GM06990 (cell line): ENCODE measurements around the gene USP9Y.
"Not testable (repeated sequence)": the region's sequence is repeated elsewhere in the genome, so short reads cannot be mapped to it uniquely, and the experiment has no call there.

Source experiments
- DNase-seq: peaks from one replicate; pipeline ENCODE4 v3.0.0-alpha.2; 2011; ENCODE audit not compliant: insufficient read length; ENCODE audit errors: extremely low read depth
- H3K27me3 ChIP-seq: replicated peaks from 2 replicates; pipeline ENCODE4 v1.6.0; 2011; ENCODE audit warnings: low read length; ENCODE audit not compliant: control insufficient read depth, insufficient read depth
- H3K36me3 ChIP-seq: 2 replicates; pipeline ENCODE4 v1.5.1; 2011; ENCODE audit warnings: low read length; ENCODE audit not compliant: control insufficient read depth, insufficient read depth
- H3K4me3 ChIP-seq: replicated peaks from 2 replicates; pipeline ENCODE4 v1.5.1; 2011; ENCODE audit warnings: low read depth, mild to moderate bottlenecking, control low read depth, low read length
- TF ChIP-seq, protein P1 (sequence below): IDR thresholded peaks from 2 replicates; pipeline ENCODE4 v1.5.1; 2011; ENCODE audit warnings: low read length, control low read depth, mild to moderate bottlenecking, inconsistent platforms; ENCODE audit not compliant: insufficient read depth, poor library complexity, severe bottlenecking

The USP9Y gene

GRCh38 chrY:12701181-12701695 lies at the start of gene USP9Y:
TSS of gene USP9Y (plus strand) at chrY:12701231. CDS start at chrY:12709448, 8,217 bp downstream.
- TF ChIP-seq, protein P1, sequence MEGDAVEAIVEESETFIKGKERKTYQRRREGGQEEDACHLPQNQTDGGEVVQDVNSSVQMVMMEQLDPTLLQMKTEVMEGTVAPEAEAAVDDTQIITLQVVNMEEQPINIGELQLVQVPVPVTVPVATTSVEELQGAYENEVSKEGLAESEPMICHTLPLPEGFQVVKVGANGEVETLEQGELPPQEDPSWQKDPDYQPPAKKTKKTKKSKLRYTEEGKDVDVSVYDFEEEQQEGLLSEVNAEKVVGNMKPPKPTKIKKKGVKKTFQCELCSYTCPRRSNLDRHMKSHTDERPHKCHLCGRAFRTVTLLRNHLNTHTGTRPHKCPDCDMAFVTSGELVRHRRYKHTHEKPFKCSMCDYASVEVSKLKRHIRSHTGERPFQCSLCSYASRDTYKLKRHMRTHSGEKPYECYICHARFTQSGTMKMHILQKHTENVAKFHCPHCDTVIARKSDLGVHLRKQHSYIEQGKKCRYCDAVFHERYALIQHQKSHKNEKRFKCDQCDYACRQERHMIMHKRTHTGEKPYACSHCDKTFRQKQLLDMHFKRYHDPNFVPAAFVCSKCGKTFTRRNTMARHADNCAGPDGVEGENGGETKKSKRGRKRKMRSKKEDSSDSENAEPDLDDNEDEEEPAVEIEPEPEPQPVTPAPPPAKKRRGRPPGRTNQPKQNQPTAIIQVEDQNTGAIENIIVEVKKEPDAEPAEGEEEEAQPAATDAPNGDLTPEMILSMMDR: no peak
- no peak for DNase-seq
- Histone ChIP-seq H3K27me3 (no peaks in the 10 kb centered on the region), H3K4me3 (no peak within 1 kb of the TSS), H3K36me3 (no peaks in the 10 kb centered on the region)

DNA sequence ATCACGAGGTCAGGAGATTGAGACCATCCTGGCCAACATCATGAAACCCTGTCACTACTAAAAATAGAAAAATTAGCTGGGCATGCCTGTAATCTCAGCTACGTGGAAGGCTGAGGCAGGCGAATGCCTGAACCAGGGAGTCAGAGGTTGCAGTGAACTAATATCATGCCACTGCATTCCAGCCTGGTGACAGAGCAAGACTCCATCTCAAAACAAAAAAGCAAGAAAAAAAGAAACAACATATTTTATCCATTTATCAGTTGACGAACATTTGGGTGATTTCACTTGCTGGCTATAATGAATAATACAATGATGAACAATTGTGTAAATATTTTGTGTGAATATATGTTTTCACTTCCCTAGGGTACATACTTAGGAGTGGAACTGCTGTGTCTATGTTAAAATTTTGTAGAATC lies 49.4 kb upstream of the USP9Y start:
- TF ChIP-seq, protein P1: no peak
- Histone ChIP-seq H3K4me3 (no peak overlapping the region), H3K36me3 (no peaks in the 10 kb centered on the region), H3K27me3 (no peaks in the 10 kb centered on the region)
- DNase-seq: no peak

- DNase-seq: no peak
Measured at GRCh38 chrY:12661745-12662681, 39.0 kb upstream of the USP9Y start.

GRCh38 chrY:12662745-12663591 lies 38.1 kb upstream of the USP9Y start:
- DNase-seq: no peak
- Histone ChIP-seq H3K36me3 (no peaks in the 10 kb centered on the region), H3K27me3 (no peaks in the 10 kb centered on the region), H3K4me3 (no peak overlapping the region)
- TF ChIP-seq, protein P1: no peak

More at GRCh38 chrY:12661745-12662681, 39.0 kb upstream of the USP9Y start:
- Histone ChIP-seq H3K4me3 (no peak overlapping the region), H3K27me3 (no peaks in the 10 kb centered on the region), H3K36me3 (no peaks in the 10 kb centered on the region)
- TF ChIP-seq, protein P1: no peak

DNA sequence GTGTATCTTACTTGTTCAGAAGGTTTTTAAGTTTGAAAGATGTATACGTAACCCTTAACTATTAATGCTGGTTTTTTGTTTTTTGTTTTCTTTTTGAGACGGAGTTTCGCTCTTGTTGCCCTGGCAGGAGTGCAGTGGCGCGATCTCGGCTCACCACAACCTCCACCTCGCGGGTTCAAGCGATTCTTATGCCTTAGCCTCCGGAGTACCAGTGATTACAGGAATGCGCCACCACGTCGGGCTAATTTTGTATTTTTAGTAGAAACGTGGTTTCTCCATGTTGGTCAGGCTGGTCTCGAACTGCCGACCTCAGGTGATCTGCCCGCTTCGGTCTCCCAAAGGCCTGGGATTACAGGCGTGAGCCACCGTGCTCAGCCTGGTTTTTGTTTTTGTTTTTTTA lies 37.2 kb upstream of the USP9Y start:
- DNase-seq, H3K4me3 ChIP-seq, H3K36me3 ChIP-seq, H3K27me3 ChIP-seq: not testable (repeated sequence)

- TF ChIP-seq, protein P1: no peak
- Histone ChIP-seq H3K27me3 (no peaks in the 10 kb centered on the region), H3K36me3 (no peaks in the 10 kb centered on the region), H3K4me3 (no peak overlapping the region)
- no peak for DNase-seq
Measured at GRCh38 chrY:12678111-12678510, 22.9 kb upstream of the USP9Y start.
